HG02678 (cell line): ENCODE data around the gene RPRD1B.
"Not testable (repeated sequence)": the region's sequence is repeated elsewhere in the genome, so short reads cannot be mapped to it uniquely, and the experiment has no call there.

Source experiments
- ATAC-seq: cut with Tn5 transposase; IDR thresholded peaks from one replicate; pipeline ENCODE4 v1.9.1; 2021; ENCODE audit warnings: mild to moderate bottlenecking, moderate library complexity; ENCODE audit not compliant: unreplicated experiment

The RPRD1B gene

GRCh38 chr20:38095017-38095686, 61.6 kb downstream of the RPRD1B start:
- no peak for ATAC-seq

GRCh38 chr20:38098952-38099351, 65.4 kb downstream of the RPRD1B start:
- ATAC-seq = no peak

DNA sequence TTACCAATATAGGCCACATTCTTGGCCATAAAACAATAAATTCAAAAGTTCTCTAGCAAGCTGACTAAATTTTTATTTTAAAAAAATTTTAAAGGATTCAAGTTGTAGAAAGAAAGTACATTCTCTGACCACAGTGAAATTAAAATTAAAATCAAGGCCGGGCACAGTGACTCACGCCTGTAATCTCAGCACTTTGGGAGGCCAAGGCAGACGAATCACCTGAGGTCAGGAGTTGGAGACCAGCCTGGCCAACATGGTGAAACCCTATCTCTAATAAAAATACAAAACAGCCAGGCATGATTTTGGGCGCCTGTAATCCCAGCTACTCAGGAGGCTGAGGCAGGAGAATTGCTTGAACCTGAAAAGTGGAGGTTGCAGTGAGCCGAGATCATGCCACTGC, 68.7 kb downstream of the RPRD1B start:
- ATAC-seq = not testable (repeated sequence)

DNA sequence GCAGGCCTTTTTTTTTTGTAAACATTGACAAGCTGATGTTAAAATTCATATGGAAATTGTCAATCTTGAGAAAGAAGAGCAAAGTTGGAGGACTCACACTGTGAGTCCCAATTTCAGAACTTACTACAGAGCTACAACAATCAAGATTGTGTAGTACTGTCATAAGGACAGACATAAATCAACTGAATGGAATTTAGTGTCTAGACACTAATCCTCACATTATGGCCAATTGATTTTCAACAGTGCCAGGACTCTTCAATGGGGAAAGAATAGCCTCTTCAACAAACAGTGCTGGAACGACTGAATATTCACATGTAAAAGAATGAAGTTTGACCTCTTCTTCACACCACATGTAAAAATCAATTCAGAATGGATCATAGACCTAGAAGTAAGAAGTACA, 70.7 kb downstream of the RPRD1B start:
- no peak for ATAC-seq

- ATAC-seq = no peak
Measured at GRCh38 chr20:38106461-38106860, 72.9 kb downstream of the RPRD1B start.

DNA sequence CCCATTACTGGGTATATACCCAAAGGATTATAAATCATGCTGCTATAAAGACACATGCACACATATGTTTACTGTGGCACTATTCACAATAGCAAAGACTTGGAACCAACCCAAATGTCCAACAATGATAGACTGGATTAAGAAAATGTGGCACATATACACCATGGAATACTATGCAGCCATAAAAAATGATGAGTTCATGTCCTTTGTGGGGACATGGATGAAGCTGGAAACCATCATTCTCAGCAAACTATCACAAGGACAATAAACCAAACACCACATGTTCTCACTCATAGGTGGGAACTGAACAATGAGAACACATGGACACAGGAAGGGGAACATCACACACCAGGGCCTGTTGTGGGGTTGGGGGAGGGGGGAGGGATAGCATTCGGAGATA, 73.8 kb downstream of the RPRD1B start:
- not testable (repeated sequence) for ATAC-seq

DNA sequence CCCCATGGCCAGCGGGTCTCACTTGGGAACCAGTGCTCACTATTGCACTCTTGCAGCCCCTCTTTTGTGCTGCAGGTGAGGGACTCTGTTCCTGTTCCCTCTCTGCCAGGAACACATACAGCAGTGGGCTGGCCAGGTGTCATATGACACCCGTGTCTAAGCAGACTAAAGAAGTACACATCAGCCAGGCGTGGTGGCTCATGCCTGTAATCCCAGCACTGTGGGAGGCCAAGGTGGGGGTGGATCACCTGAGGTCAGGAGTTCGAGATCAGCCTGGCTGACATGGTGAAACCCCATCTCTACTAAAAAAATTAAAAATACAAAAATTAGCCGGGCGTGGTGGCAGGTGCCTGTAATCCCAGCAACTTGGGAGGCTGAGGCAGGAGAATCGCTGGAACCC, 74.4 kb downstream of the RPRD1B start:
- not testable (repeated sequence) for ATAC-seq

DNA sequence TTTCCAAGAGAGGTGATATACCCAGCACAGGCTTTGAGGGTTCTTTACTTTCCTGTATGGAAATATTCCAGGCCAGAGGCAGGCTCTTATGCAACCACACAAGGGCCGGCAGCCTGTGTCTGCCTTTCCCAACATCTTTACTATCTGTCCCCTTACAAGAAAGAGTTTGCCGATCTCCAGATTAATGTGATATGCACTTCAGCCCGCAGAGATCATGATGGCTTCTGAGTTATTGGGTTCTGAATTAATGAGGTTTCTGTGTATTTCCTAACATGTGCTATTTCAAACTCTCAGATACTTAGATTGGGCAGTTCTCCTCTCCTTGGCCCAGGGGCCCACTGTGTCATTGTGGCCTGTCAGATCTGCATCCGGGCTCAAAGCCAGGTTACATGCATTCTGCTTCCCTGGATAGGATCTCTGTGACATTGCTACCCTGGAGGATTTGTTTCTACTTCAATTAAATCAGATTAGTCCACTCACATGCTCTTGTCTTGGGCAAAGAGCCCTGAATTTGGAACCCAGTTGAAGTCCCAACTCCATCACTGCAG, 75.0 kb downstream of the RPRD1B start:
- ATAC-seq = no peak

DNA sequence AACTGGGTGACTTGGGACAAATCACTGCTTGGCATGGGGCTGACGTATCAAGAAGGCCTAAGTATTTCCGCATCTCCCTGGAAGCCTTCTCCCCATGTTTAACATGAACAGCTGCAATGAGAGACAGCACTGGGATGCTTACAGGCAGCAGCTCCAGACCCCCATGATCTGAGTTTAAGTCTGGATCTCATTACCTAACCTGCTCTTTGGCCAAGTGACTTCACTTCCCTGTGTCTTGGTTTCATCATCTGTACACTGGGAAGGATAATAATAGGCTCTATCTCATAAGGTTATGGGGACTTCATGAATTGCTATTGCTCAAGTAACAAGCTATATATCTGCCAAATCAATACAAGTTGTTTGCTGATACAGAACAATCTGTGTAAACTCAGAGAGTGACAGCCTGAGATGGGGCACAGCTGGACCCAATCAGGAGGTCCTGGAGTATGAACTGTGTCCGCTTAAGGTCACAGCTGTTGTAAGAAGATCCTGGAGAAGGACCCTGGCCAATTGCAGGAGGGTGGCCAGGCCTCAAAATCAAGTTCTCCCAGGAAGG, 75.5 kb downstream of the RPRD1B start:
- ATAC-seq = no peak

- no peak for ATAC-seq
Measured at GRCh38 chr20:38109591-38110524, 76.3 kb downstream of the RPRD1B start.

DNA sequence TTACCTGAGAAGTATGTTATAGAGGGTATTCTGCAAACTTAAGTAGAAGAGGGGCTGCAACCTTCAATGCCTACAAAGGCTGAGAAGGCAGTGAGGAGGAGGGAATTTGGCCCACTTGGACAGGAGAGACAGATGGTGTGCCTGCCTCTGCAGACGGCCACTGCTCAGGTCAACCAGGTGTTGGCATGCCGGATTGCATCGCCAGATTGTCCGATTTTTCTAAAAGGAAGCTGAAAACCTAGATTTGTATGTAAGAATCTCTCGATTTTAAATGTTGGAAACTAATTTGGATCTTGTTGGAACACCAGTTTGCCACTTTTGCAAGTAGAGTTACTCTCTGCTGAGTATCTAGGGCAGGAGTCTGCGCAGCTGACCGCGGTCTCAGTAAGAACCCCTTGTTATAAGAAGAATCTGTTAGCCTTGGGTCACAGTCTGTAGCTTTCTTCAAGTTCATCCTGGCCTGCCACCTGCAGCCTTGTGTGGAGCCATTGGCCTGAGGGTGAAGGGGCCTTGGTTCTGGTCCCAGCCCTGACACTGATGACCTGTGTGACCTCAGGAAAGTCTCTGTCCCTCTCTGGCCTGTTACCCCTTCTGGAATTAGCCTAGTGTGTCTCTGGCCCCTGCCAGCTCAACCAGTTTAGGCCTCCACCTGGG, 77.1 kb downstream of the RPRD1B start:
- no peak for ATAC-seq

DNA sequence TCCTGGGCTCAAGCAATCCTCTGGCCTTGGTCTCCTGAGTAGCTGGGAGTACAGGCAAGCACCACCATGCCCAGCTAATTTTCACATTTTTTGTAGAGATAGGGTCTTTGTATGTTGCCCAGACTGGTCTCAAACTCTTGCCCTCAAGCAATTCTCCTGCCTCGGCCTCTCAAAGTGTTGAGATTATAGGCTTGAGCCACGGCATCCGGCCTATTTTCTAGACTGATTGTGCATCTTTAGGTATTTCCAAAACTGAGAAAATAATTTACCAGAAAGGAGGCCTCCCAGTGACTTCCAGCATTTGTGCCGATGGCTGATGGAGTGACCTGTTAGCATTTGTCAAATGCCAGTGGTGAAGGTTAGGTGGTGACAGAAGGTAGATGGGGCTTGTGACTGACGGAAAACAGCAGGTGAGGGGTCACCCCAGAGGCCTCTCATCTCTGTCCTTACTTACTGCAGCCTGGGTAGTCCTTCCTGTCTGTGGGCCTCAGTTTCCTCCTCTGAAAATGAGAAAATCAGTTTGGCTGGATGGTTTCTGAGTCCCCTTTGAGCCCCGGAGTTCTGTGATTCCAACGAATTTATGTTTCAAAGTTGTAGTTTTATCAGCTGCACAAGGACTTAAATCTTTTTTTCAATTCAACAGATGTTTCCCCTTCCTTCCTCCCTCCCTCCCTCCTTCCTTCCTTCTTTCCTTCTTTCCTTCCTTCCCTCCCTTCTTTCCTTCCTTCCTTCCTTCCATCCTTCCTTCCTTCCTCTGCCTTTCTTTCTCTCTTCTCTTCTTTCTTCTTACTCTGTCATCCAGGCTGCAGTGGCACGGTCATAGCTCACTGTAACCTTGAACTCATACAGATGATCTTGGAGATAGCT, 78.1 kb downstream of the RPRD1B start:
- no peak for ATAC-seq

DNA sequence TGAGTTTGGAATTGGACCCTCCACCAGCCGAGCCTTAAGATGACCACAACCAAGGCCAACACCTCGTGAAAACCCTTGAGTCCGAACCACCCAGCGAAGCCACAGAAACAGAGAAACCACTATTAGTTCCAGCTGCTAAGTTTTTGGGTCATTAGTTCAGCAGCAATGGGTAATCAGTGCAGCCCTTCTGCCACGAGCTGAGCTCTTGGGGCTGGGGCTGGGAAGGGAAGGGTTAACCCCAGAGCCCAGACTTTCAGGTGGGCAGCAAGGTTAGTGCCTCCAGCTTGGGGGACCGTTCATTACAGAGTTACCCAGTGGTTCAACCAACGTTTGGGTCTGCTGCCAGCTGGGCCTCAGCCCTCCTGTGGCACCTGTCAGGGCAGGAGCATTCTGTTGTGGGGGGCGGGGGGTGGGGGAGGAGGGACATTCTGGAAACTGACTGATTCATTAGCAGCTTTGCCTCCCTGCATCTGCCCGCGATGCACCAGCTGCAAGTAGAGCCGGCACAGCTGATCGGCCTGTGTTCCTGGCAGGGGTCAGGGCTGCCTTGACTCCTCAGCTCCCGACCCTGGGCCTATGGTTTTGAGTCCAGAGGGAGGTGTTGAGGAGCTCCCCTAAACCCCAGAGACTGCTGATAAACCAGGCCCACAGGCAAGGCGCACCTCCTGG, 78.8 kb downstream of the RPRD1B start:
- no peak for ATAC-seq

DNA sequence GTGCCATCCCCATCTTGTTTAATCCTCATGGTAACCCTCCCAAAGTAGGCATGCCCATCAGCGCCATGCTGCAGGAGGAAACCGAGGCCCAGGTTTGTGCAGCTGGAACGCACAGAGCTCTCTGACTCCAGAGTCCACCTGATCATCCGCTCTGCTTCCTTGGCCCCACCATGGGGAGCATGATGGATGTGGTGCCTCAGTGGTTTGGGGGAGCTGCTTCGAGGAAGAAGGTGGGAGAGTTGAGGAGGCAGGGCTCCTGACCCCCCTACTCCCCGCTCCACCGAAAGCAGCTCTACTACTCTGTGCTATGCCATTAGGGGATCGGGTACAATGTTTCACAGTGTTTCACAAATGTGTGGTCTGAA, 79.4 kb downstream of the RPRD1B start:
- ATAC-seq = no peak

GRCh38 chr20:38113401-38114325, 80.1 kb downstream of the RPRD1B start:
- ATAC-seq = no peak

DNA sequence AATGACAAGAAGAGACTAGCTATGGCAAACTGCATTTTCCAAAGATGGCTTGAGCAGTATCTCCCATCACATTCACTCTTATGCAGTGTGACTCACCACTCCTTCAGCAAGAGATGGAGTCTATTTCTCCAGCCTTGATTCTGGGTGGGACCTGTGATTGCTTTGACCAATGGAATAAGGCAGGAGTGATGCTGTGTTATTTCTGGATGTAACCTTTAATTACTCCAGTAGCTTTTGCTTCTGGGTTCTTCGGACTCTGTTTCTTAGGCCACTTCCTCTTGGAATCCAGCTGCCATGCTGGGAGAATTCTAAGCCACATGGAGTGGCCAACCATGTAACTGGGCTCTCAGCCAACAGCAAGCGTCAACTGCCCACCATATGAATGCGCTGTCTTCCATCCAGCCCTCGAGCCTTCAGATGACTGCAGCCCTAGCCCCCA, 80.8 kb downstream of the RPRD1B start:
- ATAC-seq = no peak

DNA sequence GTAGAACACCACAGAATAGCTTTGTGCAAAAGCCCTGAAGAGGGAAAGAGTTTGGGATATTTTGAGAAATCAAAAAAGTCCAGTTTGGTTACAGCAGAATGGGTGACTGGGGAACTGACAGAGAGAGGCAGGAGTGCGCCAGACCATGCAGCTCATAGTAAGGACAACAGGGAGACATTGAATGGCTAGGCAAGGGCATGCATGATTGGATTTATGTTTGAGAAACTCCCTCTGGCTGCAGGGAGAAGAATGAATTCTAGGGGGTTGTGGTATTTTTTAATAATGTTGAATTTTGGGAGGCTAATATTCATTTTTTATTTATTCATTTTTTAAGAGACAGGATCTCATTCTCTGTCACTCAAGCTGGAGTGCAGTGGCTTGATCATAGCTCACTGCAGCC, 81.7 kb downstream of the RPRD1B start:
- ATAC-seq = no peak

DNA sequence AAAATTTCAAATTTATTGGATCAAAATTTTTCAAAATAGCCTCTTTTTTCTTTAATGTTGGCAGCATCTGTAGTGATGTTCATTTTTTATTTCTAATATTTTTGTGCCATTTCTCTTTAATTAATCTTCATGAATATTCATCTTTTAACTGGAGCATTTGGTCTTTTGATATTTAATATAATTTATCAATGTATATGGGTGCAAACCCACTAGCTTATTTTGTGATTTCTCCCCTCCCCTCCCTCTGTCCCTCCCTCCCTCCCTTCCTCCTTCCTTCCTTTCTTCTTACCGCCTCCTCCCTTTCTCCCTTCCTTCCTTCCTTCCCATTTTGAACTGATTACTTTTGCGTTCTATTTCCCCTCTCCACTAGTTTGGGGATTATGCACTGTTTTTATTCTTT, 82.3 kb downstream of the RPRD1B start:
- ATAC-seq = no peak
